Adrenal gland (tissue), 5 donors: ENCODE measurements around the gene LRRC66.

ENCODE experiments used
- CTCF ChIP-seq, 6 experiments: fragments of 450-650 bp in 4 of 6; fragments of 200-600 bp in 2 of 6; sonication (generic) in 1 of 6; IDR thresholded peaks; 1 replicate in 5 of 6; 2 replicates in 1 of 6; pipeline versions ENCODE4 v1.5.1 to v1.8.0; 2016 to 2021; ENCODE audit warnings: antibody characterized with exemption in 6 of 6, mild to moderate bottlenecking in 2 of 6, moderate library complexity in 1 of 6
- POLR2A ChIP-seq, 2 donors: fragments of 450-650 bp; IDR thresholded peaks; one replicate each; pipeline ENCODE4 v1.6.1; 2017; ENCODE audit warnings: antibody characterized with exemption in 2 of 2, mild to moderate bottlenecking in 2 of 2, moderate library complexity in 1 of 2
- donor health status: DM: no; HTN: no; CAD: no.

GRCh38 chr4:52016981-52017380 is 3.2 kb downstream of the LRRC66 start:
- TF ChIP-seq CTCF (IDR thresholded peaks at IDR 0.05) (no peak), POLR2A (IDR thresholded peaks at IDR 0.05) (no peak)
